HG02943 (cell line): Measurements from ENCODE around the gene BTBD6.
"Not testable (repeated sequence)": the region's sequence is repeated elsewhere in the genome, so short reads cannot be mapped to it uniquely, and the experiment has no call there.

ENCODE experiments used
- ATAC-seq: cut with Tn5 transposase; IDR thresholded peaks from one replicate; pipeline ENCODE4 v1.9.1; 2021; ENCODE audit warnings: mild to moderate bottlenecking, low read depth, moderate library complexity; ENCODE audit not compliant: unreplicated experiment

Gene BTBD6

GRCh38 chr14:105288936-105289335, 40.6 kb downstream of the BTBD6 start:
- ATAC-seq = not testable (repeated sequence)

GRCh38 chr14:105290621-105291346, 42.5 kb downstream of the BTBD6 start:
- ATAC-seq = no peak

- ATAC-seq = no peak
Measured at GRCh38 chr14:105292826-105293711, 44.7 kb downstream of the BTBD6 start.

- ATAC-seq = no peak
Measured at GRCh38 chr14:105294142-105294597, 45.8 kb downstream of the BTBD6 start.

DNA sequence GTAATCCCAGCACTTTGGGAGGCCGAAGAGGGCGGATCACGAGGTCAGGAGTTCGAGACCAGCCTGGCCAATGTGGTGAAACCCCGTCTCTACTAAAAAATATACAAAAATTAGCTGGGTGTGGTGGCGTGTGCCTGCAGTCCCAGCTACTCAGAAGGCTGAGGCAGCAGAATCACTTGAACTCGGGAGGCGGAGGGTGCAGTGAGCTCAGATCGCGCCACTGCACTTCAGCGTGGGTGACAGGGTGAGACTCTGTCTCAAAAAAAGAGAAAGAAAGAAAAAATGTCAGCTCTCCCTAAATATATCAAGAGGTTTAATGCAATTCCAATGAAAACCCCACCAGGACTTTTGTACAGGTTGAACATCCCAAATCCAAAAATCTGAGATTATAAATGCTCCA, 49.0 kb downstream of the BTBD6 start:
- ATAC-seq = not testable (repeated sequence)

GRCh38 chr14:105299654-105300541, 51.6 kb downstream of the BTBD6 start:
- ATAC-seq = peak; percentile 12
